ENCODE measurements around the gene PPEF2. TPM values are rescaled to one million over a fixed set of nuclear protein-coding genes. Genes with fewer than 3 reads are reported as not detected.

PPEF2 gene
- polyA plus RNA-seq, 3 donors, result 0.25 TPM; not detected in 2

DNA sequence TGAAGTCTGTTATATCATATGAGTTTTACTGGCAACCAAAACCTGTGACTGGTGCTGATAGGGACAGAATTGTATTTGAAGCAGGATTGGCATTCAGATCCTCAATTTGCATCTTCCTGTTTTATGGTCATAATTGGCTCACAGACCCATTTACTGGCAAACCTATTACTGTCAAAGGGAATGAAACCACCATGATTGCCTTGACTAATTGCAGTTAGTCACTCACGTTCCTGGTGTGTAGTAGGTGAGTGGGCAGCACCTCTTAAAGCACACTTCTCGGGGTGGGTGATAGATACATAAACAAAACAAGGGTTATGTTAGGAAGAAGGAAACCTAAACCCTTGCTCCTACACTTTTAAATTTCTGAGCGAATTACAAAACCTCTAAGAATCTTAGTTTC lies 81.0 kb downstream of the PPEF2 start:
- no peaks in the 10 kb centered on the region for H3K9me3 Mint-ChIP-seq
- no peaks in the 10 kb centered on the region for H3K4me1 ChIP-seq (ENCODE audit: control insufficient read depth in 1 of 2, insufficient read depth in 2 of 2, low read length in 2 of 2)
- H2AFZ ChIP-seq (ENCODE audit: insufficient read depth, low read depth, low read length, poor library complexity, severe bottlenecking), result no peak overlapping the region
- no peak overlapping the region for H3K4me2 ChIP-seq (replicated peaks; ENCODE audit: extremely low read depth, low read length, poor library complexity, severe bottlenecking)
- intact Hi-C loops (cut with micrococcal nuclease), result no loop called here
- H3K79me2 ChIP-seq (ENCODE audit: insufficient read depth, low read length), result no peaks in the 10 kb centered on the region
- H4K20me1 ChIP-seq (ENCODE audit: insufficient read depth, low read length), result no peaks in the 10 kb centered on the region
- H3K36me3 Mint-ChIP-seq, result peaks cover under 1 to 3% of the 10 kb centered on the region in 2 donors
- H3K9ac ChIP-seq (ENCODE audit: insufficient read depth, low read length, poor library complexity, severe bottlenecking), result no peak overlapping the region
- H3K9me3 ChIP-seq (replicated peaks in 1 of 2; ENCODE audit: control insufficient read depth in 1 of 2, insufficient read depth in 1 of 2, low read length in 2 of 2), result no peaks in the 10 kb centered on the region
- peaks cover 0 to 11% of the 10 kb centered on the region in 2 donors for H3K36me3 ChIP-seq (replicated peaks in 1 of 2; ENCODE audit: control insufficient read depth in 1 of 2, insufficient read depth in 2 of 2, low read length in 2 of 2)
- H3K27ac Mint-ChIP-seq, result no peak overlapping the region
- no peak overlapping the region for H3K4me3 Mint-ChIP-seq
- peaks cover 5% of the 10 kb centered on the region for H3K4me1 Mint-ChIP-seq
- no peaks in the 10 kb centered on the region for H3K27me3 Mint-ChIP-seq (ENCODE audit: low read depth in 3 of 3)
- H3K27ac ChIP-seq (ENCODE audit: low read depth in 1 of 2, low read length in 2 of 2), result no peak overlapping the region
- H3K27me3 ChIP-seq (ENCODE audit: control insufficient read depth in 2 of 2, insufficient read depth in 2 of 2, low read length in 2 of 2), result no peaks in the 10 kb centered on the region
- H3K4me3 ChIP-seq (replicated peaks in 1 of 3; ENCODE audit: low read depth in 2 of 3, low read length in 3 of 3), result no peak overlapping the region
- TF ChIP-seq, protein P1, sequence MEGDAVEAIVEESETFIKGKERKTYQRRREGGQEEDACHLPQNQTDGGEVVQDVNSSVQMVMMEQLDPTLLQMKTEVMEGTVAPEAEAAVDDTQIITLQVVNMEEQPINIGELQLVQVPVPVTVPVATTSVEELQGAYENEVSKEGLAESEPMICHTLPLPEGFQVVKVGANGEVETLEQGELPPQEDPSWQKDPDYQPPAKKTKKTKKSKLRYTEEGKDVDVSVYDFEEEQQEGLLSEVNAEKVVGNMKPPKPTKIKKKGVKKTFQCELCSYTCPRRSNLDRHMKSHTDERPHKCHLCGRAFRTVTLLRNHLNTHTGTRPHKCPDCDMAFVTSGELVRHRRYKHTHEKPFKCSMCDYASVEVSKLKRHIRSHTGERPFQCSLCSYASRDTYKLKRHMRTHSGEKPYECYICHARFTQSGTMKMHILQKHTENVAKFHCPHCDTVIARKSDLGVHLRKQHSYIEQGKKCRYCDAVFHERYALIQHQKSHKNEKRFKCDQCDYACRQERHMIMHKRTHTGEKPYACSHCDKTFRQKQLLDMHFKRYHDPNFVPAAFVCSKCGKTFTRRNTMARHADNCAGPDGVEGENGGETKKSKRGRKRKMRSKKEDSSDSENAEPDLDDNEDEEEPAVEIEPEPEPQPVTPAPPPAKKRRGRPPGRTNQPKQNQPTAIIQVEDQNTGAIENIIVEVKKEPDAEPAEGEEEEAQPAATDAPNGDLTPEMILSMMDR (IDR thresholded peaks at IDR 0.05), result no peak
- no peak for DNase-seq
- WGBS (ENCODE audit: insufficient coverage), result no CpG with 5 or more reads among the region's 3 CpGs

DNA sequence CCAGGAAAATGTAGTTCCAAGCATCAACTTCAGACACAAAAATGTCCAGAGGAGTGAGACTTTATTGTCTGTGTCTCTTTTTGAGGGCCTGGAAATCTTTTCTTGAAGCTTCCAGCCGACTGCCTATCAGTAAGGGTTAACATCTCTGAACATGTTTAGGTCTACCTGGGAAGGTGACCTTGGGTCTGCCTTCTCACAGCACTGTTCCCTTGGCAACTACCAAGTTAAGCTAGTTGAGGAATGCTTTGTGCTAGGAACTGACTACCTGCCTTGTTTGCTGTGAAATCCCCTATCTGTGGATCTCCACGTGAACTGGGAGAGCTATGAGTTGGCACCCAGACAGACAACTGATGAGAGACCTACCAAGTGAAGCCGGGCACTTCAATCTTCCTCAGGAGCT lies 81.6 kb downstream of the PPEF2 start:
- H3K79me2 ChIP-seq (ENCODE audit: insufficient read depth, low read length), result no peaks in the 10 kb centered on the region
- H3K4me2 ChIP-seq (replicated peaks; ENCODE audit: extremely low read depth, low read length, poor library complexity, severe bottlenecking), result no peak overlapping the region
- H3K27ac ChIP-seq (ENCODE audit: low read depth in 1 of 2, low read length in 2 of 2), result no peak overlapping the region
- H3K36me3 Mint-ChIP-seq, result peaks cover 6 to 7% of the 10 kb centered on the region in 2 donors
- H3K27me3 Mint-ChIP-seq (ENCODE audit: low read depth in 3 of 3), result no peaks in the 10 kb centered on the region
- no peak overlapping the region for H3K9ac ChIP-seq (ENCODE audit: insufficient read depth, low read length, poor library complexity, severe bottlenecking)
- no peak overlapping the region for H3K4me3 Mint-ChIP-seq
- TF ChIP-seq, protein P1 (IDR thresholded peaks at IDR 0.05), result no peak
- H3K9me3 Mint-ChIP-seq, result no peaks in the 10 kb centered on the region
- peaks cover 0 to 17% of the 10 kb centered on the region in 2 donors for H3K36me3 ChIP-seq (replicated peaks in 1 of 2; ENCODE audit: control insufficient read depth in 1 of 2, insufficient read depth in 2 of 2, low read length in 2 of 2)
- DNase-seq, result no peak
- H3K4me3 ChIP-seq (replicated peaks in 1 of 3; ENCODE audit: low read depth in 2 of 3, low read length in 3 of 3), result no peak overlapping the region
- H4K20me1 ChIP-seq (ENCODE audit: insufficient read depth, low read length), result no peaks in the 10 kb centered on the region
- no peaks in the 10 kb centered on the region for H3K27me3 ChIP-seq (ENCODE audit: control insufficient read depth in 2 of 2, insufficient read depth in 2 of 2, low read length in 2 of 2)
- H3K4me1 Mint-ChIP-seq, result peaks cover 5% of the 10 kb centered on the region
- WGBS (ENCODE audit: insufficient coverage), result 100% methylated on average over 1 of the region's 3 CpGs
- H3K4me1 ChIP-seq (ENCODE audit: control insufficient read depth in 1 of 2, insufficient read depth in 2 of 2, low read length in 2 of 2), result no peaks in the 10 kb centered on the region
- H3K27ac Mint-ChIP-seq, result no peak overlapping the region
- intact Hi-C loops (cut with micrococcal nuclease), result no loop called here
- no peak overlapping the region for H2AFZ ChIP-seq (ENCODE audit: insufficient read depth, low read depth, low read length, poor library complexity, severe bottlenecking)
- no peaks in the 10 kb centered on the region for H3K9me3 ChIP-seq (replicated peaks in 1 of 2; ENCODE audit: control insufficient read depth in 1 of 2, insufficient read depth in 1 of 2, low read length in 2 of 2)
